Heart left ventricle (tissue), 16 donors: ENCODE results near the gene AGMO. TPM values are rescaled to one million over a fixed set of nuclear protein-coding genes. Genes with fewer than 3 reads are reported as not detected.

Experiments
- ATAC-seq, 4 donors: fragments of 200-7000 bp; cut with Tn5 transposase; one replicate each; pipeline ENCODE4 v1.9.1; 2020 to 2022; ENCODE audit warnings: moderate library complexity in 4 of 4, mild to moderate bottlenecking in 3 of 4, moderate number of reproducible peaks in 1 of 4
- DNase-seq, 5 donors: peaks; one replicate each; pipeline ENCODE4 v3.0.0-alpha.2; 2020
- H3K27ac ChIP-seq, 12 donors: fragments of 200-600 bp; sonication (generic) in 4 of 12; one replicate each; pipeline versions ENCODE4 v1.5.0 to v1.8.0; 2016 to 2022; ENCODE audit warnings: mild to moderate bottlenecking in 2 of 12
- H3K27me3 ChIP-seq, 9 donors: fragments of 200-600 bp; sonication (generic) in 2 of 9; one replicate each; pipeline versions ENCODE4 v1.5.1 to v1.8.0; 2016 to 2022; ENCODE audit warnings: mild to moderate bottlenecking in 3 of 9
- H3K36me3 ChIP-seq, 9 donors: fragments of 200-600 bp; sonication (generic) in 2 of 9; one replicate each; pipeline versions ENCODE4 v1.5.0 to v1.8.0; 2018 to 2022; ENCODE audit warnings: mild to moderate bottlenecking in 2 of 9
- H3K4me1 ChIP-seq, 12 donors: fragments of 200-600 bp; sonication (generic) in 4 of 12; one replicate each; pipeline versions ENCODE4 v1.5.0 to v1.8.0; 2016 to 2022; ENCODE audit warnings: mild to moderate bottlenecking in 3 of 12
- H3K4me3 ChIP-seq, 12 donors: fragments of 200-600 bp; sonication (generic) in 4 of 12; one replicate each; pipeline versions ENCODE4 v1.5.0 to v1.8.0; 2017 to 2022; ENCODE audit warnings: mild to moderate bottlenecking in 9 of 12, moderate library complexity in 4 of 12
- H3K9me3 ChIP-seq, 12 donors: fragments of 200-600 bp; sonication (generic) in 4 of 12; one replicate each; pipeline versions ENCODE4 v1.5.0 to v1.8.0; 2016 to 2022; ENCODE audit warnings: mild to moderate bottlenecking in 1 of 12
- CTCF ChIP-seq, 12 donors: fragments of 200-600 bp; sonication (generic) in 4 of 12; IDR thresholded peaks; one replicate each; pipeline versions ENCODE4 v1.5.0 to v1.8.0; 2018 to 2022; ENCODE audit warnings: antibody characterized with exemption in 12 of 12, mild to moderate bottlenecking in 5 of 12
- POLR2A ChIP-seq, 2 donors: fragments of 450-650 bp; IDR thresholded peaks; one replicate each; pipeline ENCODE4 v1.6.1; 2017; ENCODE audit warnings: antibody characterized with exemption in 2 of 2, mild to moderate bottlenecking in 2 of 2, moderate library complexity in 2 of 2
- WGBS, 4 donors: extraction: QIAGEN DNeasy Blood & Tissue Kit in 2 of 4; methylation state at CpG; one replicate each; pipeline versions ENCODE4 v1.1.5 to v1.1.7; 2013 to 2018; 5-methylcytosine and 5-hydroxymethylcytosine counted together
- intact Hi-C, 10 donors: fragments of 100-400 bp; cut with DNase I; formaldehyde crosslinking; loops; one replicate each; pipeline versions ENCODE4 v1.11.1 to v1.14.2; 2022
- polyA plus RNA-seq, 2 donors: library from polyadenylated mRNA; stranded (reverse); fragments of 200-250 nt; gene quantifications; one replicate each; pipeline ENCODE4 v1.2.3, GENCODE V29; 2013
- total RNA-seq, 9 donors: library from RNA; depleted of rRNA in 2 of 9; stranded (reverse); fragments of >200 nt in 2 of 9; fragmentation: NEBNext Ultra II Directional in 3 of 9; extraction: Animal tissue kit (Norgen Biotek cat#: 25700) in 3 of 9; gene quantifications; one replicate each; pipeline versions ENCODE4 v1.1.0 to v1.2.4, GENCODE V29; 2016 to 2023
- donor health status: ischemic (EF 13 %, LVEDD 7.1; RV severe dilation, severe dysfunction).
- donor health status: healthy with polysubstance abuse.
- donor health status: DM: no; HTN: yes; CAD: no.
- donor health status: DM: no; HTN: no; CAD: no.
- donor health status: ischemic (EF 25% LVEDD 6.9; RV normal size, moderate dysfunction).
- donor health status: ischemic (EF 25% LVEDD 5.7; RV mildly dilated, moderate dysfunction).
- donor health status: healthy.
- donor health status: DM: yes; HTN: yes; CAD: no.
- donor health status: ischemic (EF 35%, LVEDD 5.7; RV mildly dilated, moderate dysfunction).
- donor health status: nonischemic (EF 11% LVEDD 7.7; RV severe dilation, severe dysfunction).
- donor health status: DM: yes; HTN: yes; CAD: no.
- donor health status: PGD.
- donor health status: ischemic (EF 29% LVEDD 5.4; RV normal size, mild dysfunction).
- donor health status: nonischemic (EF 23%, LVEDD 6.1; RV moderate dilation, normal function).

Gene AGMO
- total and polyA plus RNA-seq, 11 donors = 0.12 to 0.72 (median 0.40) TPM; not detected in 1

GRCh38 chr7:15430911-15431310 is 130.9 kb downstream of the AGMO start:
- Histone ChIP-seq H3K9me3 (no peaks in the 10 kb centered on the region), H3K36me3 (no peaks in the 10 kb centered on the region)
- intact Hi-C loops = no loop called here

GRCh38 chr7:15430191-15430590 is 131.6 kb downstream of the AGMO start:
- Histone ChIP-seq H3K4me1 (no peaks in the 10 kb centered on the region), H3K4me3 (no peak overlapping the region), H3K9me3 (no peaks in the 10 kb centered on the region), H3K36me3 (no peaks in the 10 kb centered on the region), H3K27ac (no peak overlapping the region), H3K27me3 (no peaks in the 10 kb centered on the region)
- DNase-seq (no peak), ATAC-seq (no peak)
- intact Hi-C loops = no loop called here
- TF ChIP-seq CTCF (IDR thresholded peaks at IDR 0.05) (no peak), POLR2A (IDR thresholded peaks at IDR 0.05) (no peak)
- 94 to 98% (median 96%) methylated on average over 2 of the region's 2 CpGs for WGBS, 4 donors

More at GRCh38 chr7:15430911-15431310, 130.9 kb downstream of the AGMO start:
- H3K27ac ChIP-seq = no peak overlapping the region
- TF ChIP-seq CTCF (IDR thresholded peaks at IDR 0.05) (no peak), POLR2A (IDR thresholded peaks at IDR 0.05) (no peak)
- no peak overlapping the region for H3K4me3 ChIP-seq
- no peak for ATAC-seq
- 63 to 88% (median 81%) methylated on average over 1 of the region's 1 CpG for WGBS, 4 donors
- H3K4me1 ChIP-seq = no peaks in the 10 kb centered on the region
- DNase-seq = no peak
- H3K27me3 ChIP-seq = no peaks in the 10 kb centered on the region

- H3K36me3 ChIP-seq = no peaks in the 10 kb centered on the region
- no peaks in the 10 kb centered on the region for H3K27me3 ChIP-seq
- no peak overlapping the region for H3K27ac ChIP-seq
- no peak for TF ChIP-seq CTCF (IDR thresholded peaks at IDR 0.05)
- no peak for TF ChIP-seq POLR2A (IDR thresholded peaks at IDR 0.05)
- DNase-seq (no peak), ATAC-seq (no peak)
- WGBS, 4 donors = 83 to 97% (median 92%) methylated on average over 2 of the region's 2 CpGs
- no peak overlapping the region for H3K4me3 ChIP-seq
- H3K4me1 ChIP-seq = no peaks in the 10 kb centered on the region
- no peaks in the 10 kb centered on the region for H3K9me3 ChIP-seq
- intact Hi-C loops = no loop called here
Observed at GRCh38 chr7:15424468-15424867, 137.3 kb downstream of the AGMO start.

GRCh38 chr7:15419596-15419995 is 142.2 kb downstream of the AGMO start:
- WGBS, 4 donors = 82 to 89% (median 86%) methylated on average over 2 of the region's 2 CpGs
- H3K27ac ChIP-seq = no peak overlapping the region
- no peaks in the 10 kb centered on the region for H3K4me1 ChIP-seq
- DNase-seq (no peak), ATAC-seq (no peak)
- H3K9me3 ChIP-seq = peaks cover 0 to 8% (median 2%) of the 10 kb centered on the region in 12 donors
- H3K27me3 ChIP-seq = no peaks in the 10 kb centered on the region
- TF ChIP-seq POLR2A (IDR thresholded peaks at IDR 0.05) (no peak), CTCF (IDR thresholded peaks at IDR 0.05) (no peak)
- no peak overlapping the region for H3K4me3 ChIP-seq
- H3K36me3 ChIP-seq = no peaks in the 10 kb centered on the region
- intact Hi-C loops = no loop called here
